ENCODE results near the gene GAB2.

GAB2 gene

DNA sequence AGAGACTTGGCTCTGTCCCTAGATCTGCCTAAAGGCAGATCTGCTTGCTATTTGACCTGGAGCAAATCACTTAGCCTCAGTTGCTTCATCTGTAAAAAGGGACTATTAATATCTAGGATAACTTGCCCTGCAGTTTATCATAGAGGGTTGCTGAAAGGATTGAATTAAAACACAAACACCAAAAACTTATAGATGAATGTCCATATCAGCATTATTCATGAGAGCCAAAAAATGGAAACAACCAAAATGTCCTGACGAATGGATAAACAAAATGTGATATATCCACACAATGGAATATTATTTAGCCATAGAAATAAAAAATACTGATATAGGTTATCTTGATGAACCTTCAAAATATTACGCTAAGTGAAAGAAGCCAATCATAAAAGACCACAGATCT is 161.7 kb downstream of the GAB2 start:
- no peak for TF ChIP-seq CTCF (IDR thresholded peaks at IDR 0.05; ENCODE audit: low read depth, low read length, missing control alignments)
- no peak for DNase-seq (ENCODE audit: low read depth)
- no peak overlapping the region for H3K4me3 ChIP-seq (ENCODE audit: low read depth, low read length)
- in situ Hi-C loops (cut with HindIII; ENCODE audit: low sequenced_read_pairs), result no loop called here

GRCh38 chr11:78254268-78254667 is 163.4 kb downstream of the GAB2 start:
- in situ Hi-C loops (cut with HindIII; ENCODE audit: low sequenced_read_pairs), result no loop called here

DNA sequence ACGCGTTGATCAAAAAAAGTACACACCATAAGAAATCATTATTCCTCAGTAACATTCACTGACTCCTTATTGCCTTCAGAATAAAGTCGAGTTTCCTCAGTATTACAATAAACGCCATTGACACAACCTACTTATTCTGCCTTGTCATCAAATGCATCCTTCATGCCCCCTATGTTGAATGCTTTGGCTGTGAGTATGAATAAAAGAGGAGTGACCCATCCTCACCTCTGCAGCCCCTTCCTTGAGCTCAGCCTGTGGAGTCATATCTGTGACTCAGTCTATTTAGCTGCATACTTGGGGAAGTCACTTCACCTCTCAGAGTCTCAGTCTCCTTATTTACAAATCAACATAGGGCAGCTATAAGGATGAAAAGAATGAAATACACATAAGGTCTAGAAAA is 163.8 kb downstream of the GAB2 start:
- DNase-seq (ENCODE audit: low read depth), result no peak
- in situ Hi-C loops (cut with HindIII; ENCODE audit: low sequenced_read_pairs), result no loop called here
- TF ChIP-seq CTCF (IDR thresholded peaks at IDR 0.05; ENCODE audit: low read depth, low read length, missing control alignments), result no peak
- H3K4me3 ChIP-seq (ENCODE audit: low read depth, low read length), result no peak overlapping the region

More at GRCh38 chr11:78254268-78254667, 163.4 kb downstream of the GAB2 start:
- H3K4me3 ChIP-seq (ENCODE audit: low read depth, low read length), result no peak overlapping the region
- no peak for TF ChIP-seq CTCF (IDR thresholded peaks at IDR 0.05; ENCODE audit: low read depth, low read length, missing control alignments)
- no peak for DNase-seq (ENCODE audit: low read depth)

GRCh38 chr11:78251083-78251775 is 166.4 kb downstream of the GAB2 start:
- no peak overlapping the region for H3K4me3 ChIP-seq (ENCODE audit: low read depth, low read length)
- TF ChIP-seq CTCF (IDR thresholded peaks at IDR 0.05; ENCODE audit: low read depth, low read length, missing control alignments), result no peak
- no peak for DNase-seq (ENCODE audit: low read depth)
- in situ Hi-C loops (cut with HindIII; ENCODE audit: low sequenced_read_pairs), result no loop called here

DNA sequence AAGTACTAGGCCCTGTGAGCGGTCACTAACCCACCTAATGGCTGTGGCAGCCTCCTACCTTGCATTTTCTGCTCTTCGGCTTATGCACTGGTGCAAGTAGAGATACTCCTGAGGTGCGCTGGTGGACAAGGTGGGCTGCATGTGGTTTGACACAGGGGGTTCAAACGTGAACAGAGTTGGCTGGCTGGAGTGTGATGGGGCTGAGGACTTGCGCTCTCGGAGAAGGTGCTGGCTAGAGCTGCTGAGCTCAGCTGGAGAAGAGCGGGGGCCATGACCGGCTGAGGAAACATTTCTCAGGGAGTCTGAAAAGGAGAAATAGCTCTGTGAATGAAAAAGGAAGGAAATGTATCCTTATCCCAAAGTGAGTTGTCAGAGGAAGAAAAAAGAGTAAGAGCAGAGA is 167.5 kb downstream of the GAB2 start:
- DNase-seq (ENCODE audit: low read depth), result no peak
- no peak overlapping the region for H3K4me3 ChIP-seq (ENCODE audit: low read depth, low read length)
- no peak for TF ChIP-seq CTCF (IDR thresholded peaks at IDR 0.05; ENCODE audit: low read depth, low read length, missing control alignments)
- in situ Hi-C loops (cut with HindIII; ENCODE audit: low sequenced_read_pairs), result no loop called here

- DNase-seq (ENCODE audit: low read depth), result no peak
- TF ChIP-seq CTCF (IDR thresholded peaks at IDR 0.05; ENCODE audit: low read depth, low read length, missing control alignments), result no peak
- H3K4me3 ChIP-seq (ENCODE audit: low read depth, low read length), result no peak overlapping the region
- in situ Hi-C loops (cut with HindIII; ENCODE audit: low sequenced_read_pairs), result no loop called here
Measured at GRCh38 chr11:78248903-78249302, 168.7 kb downstream of the GAB2 start.

Measured in astrocyte of the cerebellum (primary cell).